HepG2 (cell line): ENCODE results near the gene TIAM2. TPM values are rescaled to one million over a fixed set of nuclear protein-coding genes. Genes with fewer than 3 reads are reported as not detected.

ENCODE experiments used
- ATAC-seq: fragments of 200-7000 bp; cut with Tn5 transposase; 3 replicates; pipeline ENCODE4 v1.9.1; 2020; ENCODE audit warnings: mild to moderate bottlenecking, moderate library complexity
- BruUV-seq: library from RNA; stranded (reverse); fragments of 400-500 nt; replicated peaks from 2 replicates; lab custom pipeline; 2021; lab: Mats Ljungman, UMichigan
- CTCF ChIA-PET: fragments of 300-600 bp; formaldehyde crosslinking; extraction: SDS; loops from one replicate; lab custom pipeline; 2021; ENCODE audit warnings: low total read pairs, inconsistent platforms, low intra/inter-chr PET ratio; lab: Yijun Ruan, JAX
- POLR2A ChIA-PET: fragments of 350-600 bp; sonication (Branson Sonifier 250); formaldehyde crosslinking; loops from one replicate; lab custom pipeline; 2020; ENCODE audit warnings: antibody characterized with exemption, inconsistent platforms; lab: Yijun Ruan, JAX
- DNase-seq: peaks from one replicate; pipeline ENCODE4 v3.0.0-alpha.2; 2015; ENCODE audit warnings: low spot score
- FAIRE-seq: peaks from 3 replicates; lab custom pipeline; 2011; peaks lifted over from hg19 to GRCh38; lab: Jason Lieb, UNC
- H2AFZ ChIP-seq: one replicate; pipeline ENCODE4 v1.6.1; 2011; ENCODE audit warnings: low read length, inconsistent platforms
- H3K27ac ChIP-seq: fragments of 300-600 bp; 3 replicates; pipeline ENCODE4 v1.8.0; 2011; ENCODE audit warnings: mixed run types, mild to moderate bottlenecking, mixed read lengths, low read length, inconsistent platforms; ENCODE audit not compliant: insufficient read depth; ENCODE audit errors: extremely low read length
- H3K27me3 ChIP-seq, 2 experiments: fragments of 200-600 bp in 1 of 2; 2 replicates in 1 of 2; 3 replicates in 1 of 2; pipeline versions ENCODE4 v1.6.0 to v1.8.0; 2011; ENCODE audit warnings: low read length in 2 of 2, mild to moderate bottlenecking in 2 of 2, moderate library complexity in 2 of 2, inconsistent platforms in 1 of 2; ENCODE audit not compliant: insufficient read depth in 2 of 2, control insufficient read depth in 1 of 2
- H3K36me3 ChIP-seq, 2 experiments: fragments of 200-600 bp in 1 of 2; replicated peaks in 1 of 2; 2 replicates in 1 of 2; 3 replicates in 1 of 2; pipeline versions ENCODE4 v1.5.1 to v1.8.0; 2011; ENCODE audit warnings: low read length in 2 of 2, inconsistent platforms in 1 of 2; ENCODE audit not compliant: insufficient read depth in 2 of 2, control insufficient read depth in 1 of 2
- H3K4me1 ChIP-seq: 2 replicates; pipeline ENCODE4 v1.5.1; 2012; ENCODE audit warnings: low read length, inconsistent platforms; ENCODE audit not compliant: insufficient read depth
- H3K4me2 ChIP-seq: 2 replicates; pipeline ENCODE4 v1.6.0; 2011; ENCODE audit warnings: low read depth, low read length, inconsistent platforms
- H3K4me3 ChIP-seq, 3 experiments: fragments of 200-600 bp in 1 of 3; sonication (generic), shearing (Covaris generic) in 1 of 3; replicated peaks in 1 of 3; 2 replicates each; pipeline ENCODE4 v1.5.1; 2011 to 2016; ENCODE audit warnings: low read length in 3 of 3, inconsistent platforms in 2 of 3, low read depth in 2 of 3, mild to moderate bottlenecking in 2 of 3, control low read depth in 1 of 3, mixed read lengths in 1 of 3; ENCODE audit not compliant: insufficient read depth in 1 of 3
- H3K79me2 ChIP-seq: one replicate; pipeline ENCODE4 v1.6.1; 2011; ENCODE audit warnings: low read length, inconsistent platforms; ENCODE audit not compliant: insufficient read depth
- H3K9ac ChIP-seq: 2 replicates; pipeline ENCODE4 v1.6.0; 2011; ENCODE audit warnings: mild to moderate bottlenecking, low read depth, low read length, inconsistent platforms; ENCODE audit not compliant: insufficient read depth
- H3K9me3 ChIP-seq: 2 replicates; pipeline ENCODE4 v1.5.1; 2012; ENCODE audit warnings: mild to moderate bottlenecking, low read length
- H4K20me1 ChIP-seq: 2 replicates; pipeline ENCODE4 v1.6.0; 2011; ENCODE audit warnings: inconsistent platforms, mild to moderate bottlenecking, low read length, moderate library complexity; ENCODE audit not compliant: insufficient read depth
- AHR ChIP-seq: IDR thresholded peaks from 2 replicates; pipeline ENCODE4 v1.6.1; 2018; ENCODE audit warnings: missing genetic modification reagents, missing compliant biosample characterization
- DNMT3B ChIP-seq: conservative IDR thresholded peaks from 2 replicates; pipeline ENCODE4 v1.6.1; 2016; ENCODE audit warnings: missing biosample characterization, control low read depth
- FOXA3 ChIP-seq: IDR thresholded peaks from 2 replicates; pipeline ENCODE4 v1.6.1; 2016; ENCODE audit warnings: missing genetic modification reagents, missing compliant biosample characterization
- GPN1 ChIP-seq: sonication (generic); formaldehyde crosslinking; IDR thresholded peaks from 2 replicates; pipeline ENCODE4 v1.5.1; 2020; ENCODE audit warnings: missing genetic modification reagents, borderline replicate concordance
- HNF4G ChIP-seq, 2 experiments: sonication (generic) in 1 of 2; formaldehyde crosslinking in 1 of 2; IDR thresholded peaks; 2 replicates each; pipeline versions ENCODE4 v1.4.0 to v1.6.1; 2011 to 2020; ENCODE audit warnings: borderline replicate concordance in 2 of 2, low read depth in 2 of 2, mild to moderate bottlenecking in 2 of 2, low read length in 1 of 2, missing genetic modification reagents in 1 of 2, moderate library complexity in 1 of 2
- HOXA3 ChIP-seq: sonication (generic); formaldehyde crosslinking; IDR thresholded peaks from 2 replicates; pipeline ENCODE4 v1.5.0; 2020; ENCODE audit warnings: missing genetic modification reagents
- JUND ChIP-seq: sonication (generic); formaldehyde crosslinking; IDR thresholded peaks from 2 replicates; pipeline ENCODE4 v1.8.0; 2022; ENCODE audit warnings: mild to moderate bottlenecking, missing genetic modification reagents
- MLLT10 ChIP-seq: sonication (generic); formaldehyde crosslinking; IDR thresholded peaks from 2 replicates; pipeline ENCODE4 v1.4.0; 2020; ENCODE audit warnings: missing genetic modification reagents
- NR2C2 ChIP-seq: sonication (generic); formaldehyde crosslinking; IDR thresholded peaks from 2 replicates; pipeline ENCODE4 v1.4.0; 2020; ENCODE audit warnings: missing genetic modification reagents, mild to moderate bottlenecking, moderate library complexity, borderline replicate concordance
- PAX8 ChIP-seq: sonication (generic); formaldehyde crosslinking; IDR thresholded peaks from 2 replicates; pipeline ENCODE4 v1.8.0; 2022; ENCODE audit warnings: mild to moderate bottlenecking, missing genetic modification reagents, borderline replicate concordance
- PHF20 ChIP-seq: sonication (generic); formaldehyde crosslinking; IDR thresholded peaks from 2 replicates; pipeline ENCODE4 v1.5.0; 2020; ENCODE audit warnings: mild to moderate bottlenecking, missing genetic modification reagents
- SMAD9 ChIP-seq: sonication (generic); formaldehyde crosslinking; IDR thresholded peaks from 2 replicates; pipeline ENCODE4 v1.5.1; 2020; ENCODE audit warnings: mild to moderate bottlenecking, missing genetic modification reagents
- SPEN ChIP-seq: sonication (generic); formaldehyde crosslinking; IDR thresholded peaks from 2 replicates; pipeline ENCODE4 v1.5.1; 2020; ENCODE audit warnings: low read depth, mild to moderate bottlenecking, missing genetic modification reagents
- ZNF101 ChIP-seq: sonication (generic); formaldehyde crosslinking; IDR thresholded peaks from 2 replicates; pipeline ENCODE4 v1.4.0; 2020; ENCODE audit warnings: mild to moderate bottlenecking, low read depth, missing genetic modification reagents, borderline replicate concordance
- ZNF337 ChIP-seq: sonication (generic); formaldehyde crosslinking; IDR thresholded peaks from 2 replicates; pipeline ENCODE4 v1.5.1; 2020; ENCODE audit warnings: missing genetic modification reagents, low read depth, mild to moderate bottlenecking, borderline replicate concordance
- ZNF383 ChIP-seq: sonication (generic); formaldehyde crosslinking; IDR thresholded peaks from 2 replicates; pipeline ENCODE4 v1.4.0; 2020; ENCODE audit warnings: missing genetic modification reagents, mild to moderate bottlenecking, borderline replicate concordance
- ZNF468 ChIP-seq: sonication (generic); formaldehyde crosslinking; IDR thresholded peaks from 2 replicates; pipeline ENCODE4 v1.8.0; 2022; ENCODE audit warnings: mild to moderate bottlenecking, moderate library complexity, missing genetic modification reagents
- ZNF484 ChIP-seq: sonication (generic); formaldehyde crosslinking; IDR thresholded peaks from 2 replicates; pipeline ENCODE4 v1.5.1; 2020; ENCODE audit warnings: mild to moderate bottlenecking, low read depth, missing genetic modification reagents, borderline replicate concordance
- WGBS: methylation state at CpG from one replicate; pipeline ENCODE4 v1.1.6; 2017; ENCODE audit warnings: low lambda C conversion rate; 5-methylcytosine and 5-hydroxymethylcytosine counted together
- in situ Hi-C: cut with HindIII; loops from 2 replicates; pipeline ENCODE4 v1.10.0; 2017; ENCODE audit warnings: low pct_unique_long_range_greater_than_20kb; ENCODE audit not compliant: extremely low pct_ligation_motif_present
- intact Hi-C: fragments of 100-400 bp; cut with micrococcal nuclease; formaldehyde crosslinking; loops from one replicate; pipeline ENCODE4 v1.10.0; 2022; ENCODE audit not compliant: unreplicated experiment
- polyA plus RNA-seq, 8 experiments: library from polyadenylated mRNA; depleted of rRNA in 3 of 8; stranded (reverse) in 7 of 8; unstranded in 1 of 8; fragments of >200 nt; fragmentation: Illumina TruSeq in 4 of 8; extraction: Trizol in 4 of 8; gene quantifications; 2 replicates each; pipeline versions ENCODE4 v1.2.1 to v1.2.3, GENCODE V29; 2011 to 2016; ENCODE audit warnings: low read depth in 4 of 8, missing spikeins in 1 of 8, mixed read lengths in 1 of 8; ENCODE audit not compliant: insufficient read depth in 1 of 8
- total RNA-seq, 5 experiments: library from RNA; depleted of rRNA; stranded (reverse); fragments of >200 nt; fragmentation: Illumina TruSeq; extraction: Trizol; gene quantifications; 2 replicates each; pipeline ENCODE4 v1.2.3, GENCODE V29; 2016; ENCODE audit warnings: low read depth in 1 of 5
- TF ChIP-seq, protein P1 (sequence below): sonication (generic); formaldehyde crosslinking; IDR thresholded peaks from 2 replicates; pipeline ENCODE4 v1.4.0; 2020; ENCODE audit warnings: mild to moderate bottlenecking, low read depth, missing genetic modification reagents
- TF ChIP-seq, protein P2 (sequence below): IDR thresholded peaks from 2 replicates; pipeline ENCODE4 v1.6.1; 2016; ENCODE audit warnings: low read depth, borderline replicate concordance

The TIAM2 gene
- total and polyA plus RNA-seq, 2 of the 13 experiments (the other 11 are each of a cell fraction or from before 2014, with no cell fraction given), result 4.1 to 4.5 TPM

DNA sequence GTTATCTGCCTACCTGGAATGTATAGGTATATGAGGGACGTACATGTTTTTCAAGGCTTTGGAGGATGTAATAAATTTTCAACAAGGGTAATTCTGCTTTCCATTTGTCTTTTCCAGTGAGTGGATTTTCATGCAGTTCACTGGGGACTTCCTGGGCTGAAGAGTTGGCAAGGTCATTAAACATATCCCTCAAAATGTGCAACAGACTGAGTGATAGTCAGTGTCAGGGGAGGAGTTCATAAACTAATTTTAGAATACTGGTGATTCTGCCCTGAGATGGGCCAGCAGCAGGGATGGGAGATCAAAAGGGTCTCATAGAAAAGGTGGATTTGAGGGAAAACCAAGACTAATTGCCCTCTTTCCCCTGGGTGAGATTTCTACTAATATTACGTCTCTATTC is 146.4 kb downstream of the TIAM2 start (continued):
- TF ChIP-seq SPEN (no peak), JUND (CRISPR knock-in tag) (no peak), HNF4G (IDR thresholded peaks at IDR 0.05; ENCODE audit: borderline replicate concordance, low read depth, low read length) (no peak), HNF4G (CRISPR knock-in tag; IDR thresholded peaks at IDR 0.05; ENCODE audit: borderline replicate concordance, low read depth) (no peak), HOXA3 (CRISPR knock-in tag) (no peak), ZNF337 (no peak), FOXA3 (no peak), MLLT10 (CRISPR knock-in tag) (no peak), PAX8 (CRISPR knock-in tag) (no peak), SMAD9 (CRISPR knock-in tag) (no peak)
- TF ChIP-seq, protein P1, sequence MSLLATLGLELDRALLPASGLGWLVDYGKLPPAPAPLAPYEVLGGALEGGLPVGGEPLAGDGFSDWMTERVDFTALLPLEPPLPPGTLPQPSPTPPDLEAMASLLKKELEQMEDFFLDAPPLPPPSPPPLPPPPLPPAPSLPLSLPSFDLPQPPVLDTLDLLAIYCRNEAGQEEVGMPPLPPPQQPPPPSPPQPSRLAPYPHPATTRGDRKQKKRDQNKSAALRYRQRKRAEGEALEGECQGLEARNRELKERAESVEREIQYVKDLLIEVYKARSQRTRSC (CRISPR knock-in tag), result no peak
- TF ChIP-seq, protein P2, sequence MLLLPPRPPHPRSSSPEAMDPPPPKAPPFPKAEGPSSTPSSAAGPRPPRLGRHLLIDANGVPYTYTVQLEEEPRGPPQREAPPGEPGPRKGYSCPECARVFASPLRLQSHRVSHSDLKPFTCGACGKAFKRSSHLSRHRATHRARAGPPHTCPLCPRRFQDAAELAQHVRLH (CRISPR knock-in tag), result no peak
- TF ChIP-seq, all 625 proteins: peak for 0

DNA sequence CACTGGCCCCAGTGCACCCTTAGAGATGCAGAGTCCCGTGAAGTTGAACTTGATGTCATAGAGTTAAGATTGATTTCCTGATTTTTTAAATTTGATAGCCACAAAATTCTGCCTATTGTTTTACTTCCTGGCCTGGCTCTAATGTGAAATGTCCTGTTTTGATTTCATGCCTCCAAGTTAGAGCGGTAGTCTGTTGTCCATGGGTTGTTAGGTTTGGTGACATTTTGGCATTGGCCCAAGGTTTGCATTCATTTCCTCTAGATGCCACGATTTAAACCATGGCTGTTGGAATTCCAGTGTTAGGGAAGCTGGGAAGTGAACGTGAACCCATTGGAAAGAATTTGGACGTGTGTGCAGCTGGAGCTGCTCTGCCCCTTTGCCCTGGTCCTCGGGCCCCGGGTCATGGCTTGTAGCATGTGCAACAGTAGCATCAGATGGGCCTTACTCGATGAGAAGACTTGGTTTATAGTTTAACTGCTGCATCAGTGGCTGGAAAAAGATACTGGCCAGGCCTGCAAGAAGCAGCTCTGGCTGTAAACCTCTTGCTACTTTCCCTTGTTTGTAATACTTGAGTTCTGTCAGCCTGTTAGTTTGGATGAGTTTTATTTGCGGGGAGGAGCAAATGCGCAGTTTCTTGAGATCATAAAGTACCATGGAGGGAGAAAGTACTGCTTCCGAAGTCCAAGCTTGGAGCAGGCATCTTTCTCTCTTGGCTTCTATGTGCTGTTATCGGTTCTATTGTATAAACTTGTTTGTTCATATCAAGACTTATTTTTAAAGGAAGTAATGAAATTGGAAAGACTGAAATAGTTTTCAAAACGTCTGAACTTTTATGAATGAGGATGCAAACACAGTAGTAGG is 147.3 kb downstream of the TIAM2 start:
- Histone ChIP-seq H3K36me3 (no peaks in the 10 kb centered on the region), H3K9ac (no peak overlapping the region), H3K4me2 (no peak overlapping the region), H3K27ac (no peak overlapping the region), H3K79me2 (no peaks in the 10 kb centered on the region), H4K20me1 (no peaks in the 10 kb centered on the region), H3K27me3 (no peaks in the 10 kb centered on the region), H2AFZ (no peak overlapping the region), H3K4me1 (peaks cover 9% of the 10 kb centered on the region; the same call in 1 of the 2 replicates), H3K9me3 (no peaks in the 10 kb centered on the region), H3K4me3 (no peak overlapping the region)
- FAIRE-seq, result no peak
- no TSS peak for BruUV-seq
- ChIA-PET CTCF (no interaction called here), POLR2A (no interaction called here)
- no peak for ATAC-seq
- WGBS, result 58% methylated on average over 13 of the region's 13 CpGs
- intact Hi-C loops (no loop called here), in situ Hi-C loops (no loop called here)
- no peak for DNase-seq
- TF ChIP-seq ZNF383 (no peak), ZNF484 (CRISPR knock-in tag) (no peak), GPN1 (CRISPR knock-in tag) (no peak), NR2C2 (CRISPR knock-in tag) (no peak), AHR (CRISPR knock-in tag) (no peak), DNMT3B (CRISPR knock-in tag) (no peak), PHF20 (CRISPR knock-in tag) (no peak), ZNF101 (no peak), ZNF468 (no peak)
